GM18508 (cell line): ENCODE measurements around the gene PLPP3.

Source experiments
- ATAC-seq: cut with Tn5 transposase; IDR thresholded peaks from one replicate; pipeline ENCODE4 v1.9.1; 2021; ENCODE audit warnings: moderate number of reproducible peaks; ENCODE audit not compliant: insufficient read depth, unreplicated experiment

The PLPP3 gene

DNA sequence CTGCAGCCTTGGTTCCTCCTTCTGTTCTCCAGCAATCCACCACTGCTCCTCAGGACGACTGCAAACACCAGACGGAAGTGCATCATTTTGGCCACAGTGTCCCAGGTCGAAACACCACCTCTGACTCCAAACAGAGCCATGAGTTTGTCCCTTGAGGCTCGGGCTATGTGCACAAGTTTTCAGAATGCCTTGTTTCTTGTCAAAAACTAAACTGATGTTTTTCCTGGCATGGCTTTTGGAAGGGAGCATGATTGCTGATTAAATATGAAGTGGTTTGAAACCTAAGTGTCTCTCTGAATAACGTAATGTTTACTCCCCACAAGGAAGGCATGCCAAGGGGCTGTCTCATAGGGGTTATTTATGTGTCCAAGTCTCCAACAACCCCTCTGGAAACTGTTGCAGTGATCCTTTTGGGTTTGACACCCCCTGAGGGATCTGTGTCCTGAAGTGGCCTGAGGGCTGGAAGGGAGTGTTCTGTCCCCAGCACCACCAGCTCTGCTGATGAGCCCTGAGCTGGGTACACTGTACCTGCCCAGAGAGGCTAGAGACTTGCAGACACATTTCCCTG, 132.7 kb downstream of the PLPP3 start:
- ATAC-seq: no peak

GRCh38 chr1:56444960-56445646, 134.3 kb downstream of the PLPP3 start:
- ATAC-seq: no peak
